RCC 7860 (cell line): ENCODE measurements around the gene SHB.

Source experiments
- DNase-seq: peaks from one replicate; pipeline ENCODE4 v3.0.0-alpha.2; 2015; ENCODE audit warnings: low spot score
- FAIRE-seq: peaks from 2 replicates; lab custom pipeline; 2012; peaks lifted over from hg19 to GRCh38; lab: Jason Lieb, UNC

The SHB gene

DNA sequence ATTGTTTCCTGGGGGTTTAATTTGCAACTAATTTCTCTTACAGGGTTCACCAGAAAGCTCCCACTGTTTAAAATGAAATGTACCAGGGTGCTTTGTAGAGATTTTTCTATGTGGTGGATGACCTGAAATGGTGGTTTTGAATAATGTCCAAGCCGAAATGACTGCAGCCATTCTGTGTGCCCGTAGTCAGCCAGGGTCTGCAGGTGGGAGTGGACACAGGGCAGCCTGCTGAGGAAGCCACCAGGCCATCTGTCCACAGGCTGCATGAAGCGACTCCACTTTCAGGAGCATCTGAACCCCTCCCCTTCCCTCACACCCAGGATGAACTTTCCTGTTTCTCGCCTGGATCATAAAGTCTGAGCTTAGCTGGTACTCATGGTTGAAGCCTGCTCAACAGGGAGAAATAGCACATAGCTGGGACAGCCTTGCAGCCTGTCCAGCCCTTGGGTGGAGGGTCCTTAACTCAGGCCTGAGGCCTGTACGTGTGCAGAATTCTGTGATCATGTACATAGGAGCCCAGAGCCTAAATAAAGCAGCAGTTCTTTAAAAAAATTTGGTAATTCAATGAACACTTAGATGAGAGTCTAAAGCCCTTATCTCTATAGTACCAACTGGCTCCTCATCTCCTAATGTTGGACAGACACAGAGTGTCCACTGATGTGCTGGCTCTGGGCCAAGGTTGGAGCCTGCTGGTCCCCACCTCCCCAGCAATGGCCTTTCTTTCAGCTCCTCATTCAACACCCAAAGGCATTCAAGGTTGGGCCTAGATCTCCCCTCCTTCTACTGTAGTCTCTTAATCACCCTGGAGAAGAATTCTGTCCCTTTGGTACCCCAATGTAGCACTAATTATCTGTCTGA is 72.8 kb downstream of the SHB start:
- DNase-seq (no peak), FAIRE-seq (no peak)

DNA sequence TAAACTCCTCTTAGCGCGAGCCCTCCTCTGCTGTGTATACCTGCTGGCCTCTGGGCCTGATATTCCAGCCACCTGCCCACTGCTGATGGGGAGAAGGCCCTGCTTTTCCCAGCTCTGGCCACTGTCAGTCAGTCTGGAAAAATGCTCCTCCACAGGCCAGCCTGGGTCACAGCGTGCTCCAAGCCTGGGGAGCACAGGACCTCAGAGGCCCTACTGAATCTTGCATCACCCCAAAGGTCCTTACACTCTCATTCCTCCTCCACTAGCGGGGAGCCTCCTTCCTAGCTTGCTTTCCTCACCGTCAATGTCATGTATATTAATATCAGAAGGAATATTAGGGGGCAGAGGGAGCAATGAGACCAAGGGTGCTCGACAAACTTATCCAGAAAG is 73.7 kb downstream of the SHB start:
- FAIRE-seq (no peak), DNase-seq (no peak)

DNA sequence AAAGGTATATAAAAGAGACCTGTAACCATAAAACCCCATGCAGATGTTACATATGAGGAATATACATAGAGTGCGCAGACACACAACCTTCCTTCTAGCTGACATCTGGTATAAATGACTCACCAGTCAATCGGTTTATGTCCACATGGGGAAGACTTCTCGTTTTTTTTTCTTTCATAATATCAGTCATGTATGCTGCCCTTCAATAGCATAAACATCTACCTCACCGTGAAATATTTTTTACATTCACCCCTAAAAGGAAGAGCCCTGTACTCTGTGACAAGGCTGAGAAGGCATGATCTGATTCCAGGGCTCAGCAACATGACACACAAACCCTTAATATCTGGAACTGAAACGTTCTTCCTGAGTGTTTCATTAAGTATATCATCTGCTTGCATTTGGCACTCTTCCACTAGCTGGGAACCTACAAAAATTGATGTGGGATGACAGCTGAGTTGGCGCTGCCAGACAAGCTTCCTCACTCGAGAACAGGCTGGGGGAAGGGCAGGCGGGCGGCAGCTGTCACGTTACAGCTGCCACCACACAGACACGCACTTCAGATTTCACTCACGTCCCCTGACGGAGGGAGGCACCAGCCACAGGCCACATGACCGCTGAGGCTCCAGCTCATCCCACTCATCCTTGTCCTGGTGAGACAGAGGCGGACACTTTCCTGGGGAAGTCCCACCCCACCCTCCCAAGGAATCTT is 74.2 kb downstream of the SHB start:
- DNase-seq = peak; percentile 90
- peak; percentile 54 for FAIRE-seq

DNA sequence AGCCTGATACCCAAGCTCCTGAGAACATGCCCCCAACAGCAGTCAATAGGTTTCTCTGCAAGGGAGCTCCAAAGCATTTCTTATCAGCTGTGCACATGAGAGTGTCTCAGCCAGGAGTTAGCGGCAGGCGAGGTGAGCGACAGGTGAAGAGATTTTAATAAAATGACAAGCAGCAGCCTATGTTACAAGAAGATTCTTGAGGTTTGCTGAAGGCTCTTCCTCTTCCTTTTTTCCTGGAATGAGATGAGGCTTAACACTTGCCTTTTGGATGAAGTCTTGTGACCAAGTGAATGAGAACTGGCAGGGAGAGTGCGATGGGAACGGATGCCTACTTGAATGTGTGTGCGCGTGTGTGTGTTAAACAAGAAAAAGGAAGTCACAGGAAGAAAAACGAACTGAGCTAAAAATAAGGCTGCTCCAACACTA is 76.1 kb downstream of the SHB start:
- FAIRE-seq = no peak
- no peak for DNase-seq

DNA sequence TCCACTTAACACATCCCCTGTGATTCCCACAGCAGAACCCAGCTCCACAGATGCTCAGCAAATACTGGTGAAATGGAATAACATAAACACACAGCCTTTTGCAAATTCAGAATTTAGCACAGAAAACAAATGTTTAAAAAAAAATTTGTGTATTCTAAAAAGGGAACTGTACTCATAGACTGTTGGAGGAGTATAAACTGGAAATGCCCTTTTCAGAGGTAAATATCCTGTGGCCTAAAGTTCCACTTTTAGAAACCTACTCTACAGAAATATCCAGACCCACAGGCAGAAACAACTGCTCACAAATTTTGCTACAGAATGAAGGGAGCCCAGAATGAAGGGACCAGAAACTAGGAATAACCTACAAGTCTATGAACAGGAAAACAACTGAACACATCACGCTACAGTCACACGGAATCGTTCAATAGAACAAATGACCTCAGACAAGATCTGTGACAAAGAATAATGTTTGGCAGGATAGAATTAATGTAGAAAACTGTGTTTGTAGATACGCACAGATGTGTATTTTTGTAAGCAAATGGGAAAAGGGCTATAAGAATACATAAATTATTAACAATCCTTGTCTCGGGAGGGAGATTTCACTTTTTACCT is 78.5 kb downstream of the SHB start:
- DNase-seq = no peak
- FAIRE-seq = no peak

DNA sequence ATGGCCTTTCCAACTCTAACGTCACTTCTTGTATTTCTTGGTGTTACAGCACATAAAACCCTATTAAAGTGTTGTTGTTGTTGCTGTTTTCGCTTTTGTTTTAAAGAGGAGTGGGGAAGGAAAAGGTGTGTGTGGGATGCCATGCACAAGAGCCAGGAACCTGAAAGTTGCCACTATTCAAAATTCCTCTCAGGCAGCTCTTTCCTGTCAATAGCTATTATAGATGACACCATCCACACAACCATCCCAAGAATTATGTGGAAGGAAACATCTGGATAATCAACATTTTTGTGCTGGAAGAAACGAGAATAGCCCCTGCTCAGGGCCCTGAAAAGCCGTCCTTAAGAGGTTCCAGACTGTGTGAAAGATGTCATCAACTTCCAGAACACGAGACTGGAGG is 79.3 kb downstream of the SHB start:
- FAIRE-seq (no peak), DNase-seq (no peak)

DNA sequence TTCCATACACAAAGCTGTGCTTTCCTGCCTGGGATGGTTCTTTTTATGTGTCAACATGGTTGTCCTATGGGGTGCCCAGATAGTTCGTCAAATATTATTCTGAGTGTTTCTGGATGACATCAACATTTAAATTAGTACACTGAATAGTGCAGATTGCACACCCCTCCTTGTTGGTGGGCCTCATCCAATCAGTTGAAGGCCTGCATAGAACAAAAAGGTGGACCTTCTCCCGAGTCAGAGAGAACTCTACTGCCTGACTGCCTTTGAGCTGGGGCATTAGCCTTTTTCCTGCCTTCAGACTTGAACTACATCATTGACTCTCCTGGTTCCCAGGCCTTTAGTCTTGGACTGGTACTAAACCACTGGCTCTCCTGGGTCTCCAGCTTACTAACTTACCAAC is 80.4 kb downstream of the SHB start:
- FAIRE-seq (no peak), DNase-seq (no peak)

DNA sequence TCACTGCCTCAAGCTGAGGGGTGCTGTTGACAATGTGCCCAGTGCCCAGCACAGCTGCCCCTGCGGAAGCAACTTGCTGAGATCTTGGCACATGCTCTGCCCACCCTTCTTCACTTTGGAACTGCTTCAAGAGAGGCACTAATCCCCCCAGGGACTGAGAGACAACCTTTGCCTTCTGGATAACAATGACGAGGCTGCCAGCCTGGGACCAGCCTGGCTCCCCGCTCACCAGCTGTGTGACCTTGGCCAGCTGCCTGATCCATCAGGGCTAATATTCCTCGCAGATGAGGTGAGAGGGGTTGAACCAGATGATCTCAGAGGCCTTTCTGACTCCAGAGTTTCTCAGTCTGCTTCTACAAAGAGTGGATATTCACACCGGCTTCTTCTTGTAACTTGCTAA is 81.0 kb downstream of the SHB start:
- DNase-seq (no peak), FAIRE-seq (no peak)

DNA sequence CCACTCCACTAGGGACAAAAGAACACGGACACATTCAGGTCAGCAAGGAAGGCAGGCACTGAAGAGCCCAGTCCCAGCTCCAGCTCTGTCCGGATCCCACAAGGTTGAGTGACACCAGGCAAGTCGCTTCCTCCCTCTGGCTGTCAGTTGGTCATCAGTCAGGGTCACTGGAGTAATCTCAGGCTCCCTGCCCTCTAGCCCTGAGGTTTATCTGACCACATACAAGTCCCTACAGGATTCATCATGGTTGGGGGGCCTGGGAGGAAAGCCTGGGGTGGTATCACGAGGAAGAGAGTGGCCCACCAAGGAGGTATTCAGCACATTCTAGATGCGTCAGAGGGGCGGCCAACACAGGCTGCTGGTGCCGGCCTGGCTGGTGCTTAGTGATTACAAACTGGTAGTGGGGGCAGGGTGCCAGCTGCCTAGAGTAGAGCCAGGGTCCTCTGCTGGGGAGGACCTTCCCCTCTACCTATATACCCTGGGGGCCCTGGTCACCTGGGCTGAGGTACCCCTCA is 81.5 kb downstream of the SHB start:
- FAIRE-seq = no peak
- DNase-seq = no peak

DNA sequence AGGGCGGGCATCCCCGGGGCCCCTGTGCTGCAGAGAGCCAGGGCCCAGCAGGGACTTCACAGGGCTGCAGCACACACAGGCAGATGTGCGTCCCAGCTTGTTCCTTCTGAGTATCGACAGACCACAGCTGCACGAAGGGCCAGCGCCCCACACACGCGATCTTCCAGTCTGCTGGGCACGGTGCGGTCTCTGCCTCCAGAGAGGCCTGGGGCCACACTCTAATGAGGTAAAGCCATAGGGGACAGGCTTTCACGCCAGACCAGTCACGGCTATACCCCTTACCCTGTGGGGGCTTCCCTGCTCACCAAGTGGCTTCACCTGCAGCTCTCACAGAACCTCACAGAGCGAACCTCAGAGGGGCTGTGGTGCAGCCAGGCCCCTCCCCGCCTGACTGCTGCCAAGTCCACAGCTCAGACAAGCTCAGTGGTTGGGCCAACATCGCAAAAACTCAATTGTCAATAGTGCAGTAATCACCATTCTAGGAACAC is 82.2 kb downstream of the SHB start:
- no peak for FAIRE-seq
- no peak for DNase-seq

DNA sequence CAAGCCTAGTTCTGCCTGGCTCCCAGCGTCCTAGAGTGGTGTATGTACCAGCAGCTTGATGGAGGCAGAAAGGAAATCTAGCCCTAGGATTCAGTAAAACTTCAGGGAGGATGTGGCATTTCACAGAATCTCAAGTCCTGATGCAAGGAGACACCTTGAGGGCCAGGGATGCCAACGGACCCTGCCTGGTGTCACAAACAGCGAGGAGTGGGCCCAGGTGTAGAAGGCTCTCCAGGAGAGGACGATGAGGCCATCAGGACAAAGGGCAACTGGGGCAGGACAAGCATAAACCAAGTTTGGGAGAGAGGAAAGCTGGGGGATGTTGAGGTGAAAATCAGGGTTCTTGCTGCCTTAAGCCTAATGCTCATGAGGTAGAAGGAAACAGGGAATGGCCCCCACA is 83.0 kb downstream of the SHB start:
- DNase-seq (no peak), FAIRE-seq (no peak)

DNA sequence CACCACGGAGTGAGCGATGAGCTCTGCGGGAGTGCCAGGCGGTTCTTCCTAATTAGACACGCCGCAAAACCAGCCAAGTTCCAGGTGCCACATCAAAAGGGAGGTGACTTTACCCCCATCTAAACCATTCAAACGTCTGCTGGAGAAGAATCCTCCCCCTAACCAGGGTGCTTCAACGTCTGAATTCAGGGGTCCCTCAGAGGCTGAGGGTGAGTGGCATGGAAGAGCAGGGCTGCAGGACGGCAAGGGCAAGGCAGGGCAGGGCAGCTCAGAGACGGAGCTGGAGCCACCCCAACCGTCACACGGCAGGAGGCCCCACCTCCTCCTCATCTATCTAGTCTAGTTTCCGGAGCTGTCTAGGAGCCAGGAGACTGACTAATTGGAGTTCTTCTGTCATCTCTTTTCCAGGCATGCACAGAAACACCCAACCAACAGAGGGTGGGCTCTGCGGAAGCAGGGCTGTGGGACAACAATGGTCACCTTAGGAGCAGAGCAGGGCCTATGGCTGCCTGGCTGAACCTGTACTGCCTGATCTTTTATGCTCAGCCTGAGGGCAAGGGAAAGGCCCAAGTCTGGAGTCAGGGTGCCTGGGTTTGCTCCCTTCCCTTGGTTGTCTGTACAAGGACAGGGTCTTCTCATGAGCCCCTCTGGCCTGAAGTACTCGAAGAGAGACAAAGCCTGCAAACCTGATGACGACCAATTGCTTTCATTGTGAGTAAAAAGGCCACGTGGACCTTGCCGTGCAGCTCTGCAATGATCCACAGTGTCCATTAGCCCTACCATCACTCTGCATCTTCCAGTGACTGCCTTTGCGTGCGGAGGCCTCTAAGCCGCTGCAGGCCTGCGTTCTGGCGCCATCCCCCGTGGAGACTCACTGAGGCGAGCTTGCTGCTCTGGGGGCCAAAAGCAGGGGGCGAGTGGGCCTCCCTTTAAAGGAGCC is 84.1 kb downstream of the SHB start:
- FAIRE-seq = no peak
- DNase-seq = no peak

DNA sequence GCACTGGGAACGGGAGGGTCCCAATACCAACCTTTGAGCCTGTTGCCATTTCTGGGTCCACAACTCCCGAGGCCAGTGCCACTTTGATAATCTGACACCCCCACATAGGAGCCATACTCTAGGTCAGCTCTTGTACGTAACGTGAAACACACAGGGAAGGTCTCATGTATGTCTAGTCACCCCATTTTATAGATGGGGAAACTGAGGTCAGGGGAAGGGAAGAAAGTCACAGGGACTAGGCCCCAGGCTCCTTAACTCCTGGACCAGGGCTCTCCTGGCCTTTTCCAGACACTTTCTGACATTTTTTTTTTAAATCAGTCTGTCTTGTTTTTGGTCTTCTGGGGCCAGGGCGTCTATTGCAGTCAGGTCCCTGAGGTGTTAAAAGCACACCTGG is 84.8 kb downstream of the SHB start:
- FAIRE-seq = no peak
- DNase-seq = no peak

DNA sequence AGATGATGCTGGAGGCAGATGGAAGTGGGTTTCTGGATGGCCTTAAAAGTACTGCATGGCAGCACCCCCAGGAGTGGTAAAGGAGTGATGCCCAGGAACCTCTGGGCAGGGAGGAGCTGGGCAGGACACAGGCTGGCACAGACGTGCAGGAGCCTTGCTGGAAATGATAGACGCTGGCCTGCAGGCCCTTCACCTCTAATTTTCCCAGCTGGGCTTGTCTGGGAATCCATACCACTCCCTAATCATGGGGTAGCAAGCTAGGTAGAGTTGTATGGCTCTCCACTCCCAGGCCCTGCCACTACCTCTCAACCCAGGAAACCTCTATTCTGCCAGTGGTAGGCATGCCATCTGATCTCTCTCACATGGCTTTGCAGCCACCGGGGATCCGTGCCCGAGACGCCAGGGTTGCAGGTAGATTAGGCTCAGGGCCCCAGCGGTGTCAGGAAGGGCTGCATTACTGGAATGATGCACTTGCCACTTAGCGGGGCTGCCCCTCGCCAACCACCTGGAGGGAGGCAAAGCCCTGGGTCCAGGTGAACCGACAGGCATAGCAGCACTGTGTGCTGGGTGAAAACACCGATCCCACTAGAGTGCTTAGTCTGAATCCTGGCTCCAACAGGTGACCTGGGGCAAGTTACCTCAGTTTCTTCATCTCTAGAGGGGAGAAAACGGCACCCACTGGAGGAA is 85.5 kb downstream of the SHB start:
- FAIRE-seq (no peak), DNase-seq (no peak)

DNA sequence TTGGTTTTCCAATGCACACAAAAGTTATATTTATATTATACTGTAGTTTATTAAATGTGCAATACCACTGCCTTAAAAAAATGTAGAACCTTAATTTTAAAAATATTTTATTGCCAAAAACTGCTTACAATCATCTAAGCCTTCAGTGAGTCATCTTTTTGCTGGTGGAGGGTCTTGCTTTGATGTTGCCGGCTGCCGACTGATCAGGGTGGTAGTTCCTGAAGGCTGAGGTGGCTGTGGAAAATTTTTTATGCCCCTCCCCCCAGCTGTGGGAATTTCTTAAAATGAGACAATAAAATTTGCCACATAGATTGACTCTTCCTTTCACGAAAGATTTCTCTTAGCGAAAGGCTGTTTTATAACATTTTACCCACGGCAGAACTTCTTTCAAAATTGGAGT is 89.2 kb downstream of the SHB start:
- no peak for FAIRE-seq
- no peak for DNase-seq

DNA sequence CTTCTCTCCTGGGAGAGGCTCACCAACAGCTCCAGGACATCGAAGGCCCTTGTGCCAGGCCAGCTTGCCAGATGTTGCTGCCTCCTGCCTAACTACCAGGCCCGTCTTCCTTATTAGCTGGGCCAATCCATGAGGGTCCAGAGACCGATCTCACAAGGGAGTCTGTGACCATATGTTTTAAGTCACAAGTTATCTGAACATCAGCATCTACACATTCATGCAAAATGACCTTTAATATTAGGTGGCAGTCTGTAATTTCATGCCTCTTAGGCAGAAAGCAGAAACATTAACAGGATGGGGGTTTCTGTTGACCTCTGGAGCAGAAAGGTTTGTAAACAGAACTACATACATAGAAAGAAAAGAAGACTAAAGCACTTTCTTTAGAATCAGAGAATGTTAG is 90.0 kb downstream of the SHB start:
- FAIRE-seq = no peak
- no peak for DNase-seq

DNA sequence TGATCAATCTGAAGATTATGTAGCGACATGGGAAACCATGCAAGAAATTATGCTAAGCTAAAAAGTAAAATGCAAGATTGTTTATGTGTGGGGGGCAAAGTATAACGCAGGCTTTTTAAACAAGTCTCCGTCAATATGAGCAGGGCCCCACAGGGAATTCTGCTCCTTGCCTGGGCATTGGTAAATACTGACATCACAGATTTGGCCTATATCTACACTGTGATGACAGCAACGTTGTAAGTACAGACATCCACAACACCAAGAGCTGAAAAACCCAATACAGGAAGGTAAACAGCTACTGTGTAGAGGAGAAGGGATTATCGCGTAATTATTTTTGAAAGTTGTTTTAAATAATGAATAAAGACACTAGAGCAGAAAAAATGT is 90.6 kb downstream of the SHB start:
- no peak for FAIRE-seq
- no peak for DNase-seq

DNA sequence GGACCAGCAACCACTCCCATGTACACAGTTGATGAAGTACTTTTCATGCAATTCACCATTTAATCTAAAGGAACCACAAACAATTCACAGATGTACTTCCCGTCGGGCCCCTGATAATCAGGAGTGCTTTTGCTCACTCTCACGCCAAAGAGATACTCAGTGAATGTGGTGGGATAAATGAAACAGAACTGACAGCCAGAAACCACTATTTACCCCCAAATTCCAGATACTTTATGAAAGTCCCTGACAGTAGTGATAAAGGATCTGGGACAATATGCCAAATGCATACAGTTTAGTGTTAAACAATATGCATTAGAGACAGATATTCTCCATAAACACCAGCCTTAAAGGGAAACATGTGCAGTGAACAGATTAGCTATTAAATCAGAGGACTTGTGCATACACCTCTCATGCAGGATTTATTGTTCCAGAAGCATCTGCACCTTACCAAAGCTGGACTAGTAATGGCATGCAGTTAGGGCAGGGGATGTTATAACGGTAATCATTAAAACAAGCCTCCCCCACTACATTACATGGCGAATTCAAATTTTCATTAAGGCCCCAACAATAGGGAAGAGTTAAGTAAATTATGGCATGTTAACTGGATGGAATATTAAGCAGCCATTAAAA is 91.1 kb downstream of the SHB start:
- no peak for DNase-seq
- no peak for FAIRE-seq

DNA sequence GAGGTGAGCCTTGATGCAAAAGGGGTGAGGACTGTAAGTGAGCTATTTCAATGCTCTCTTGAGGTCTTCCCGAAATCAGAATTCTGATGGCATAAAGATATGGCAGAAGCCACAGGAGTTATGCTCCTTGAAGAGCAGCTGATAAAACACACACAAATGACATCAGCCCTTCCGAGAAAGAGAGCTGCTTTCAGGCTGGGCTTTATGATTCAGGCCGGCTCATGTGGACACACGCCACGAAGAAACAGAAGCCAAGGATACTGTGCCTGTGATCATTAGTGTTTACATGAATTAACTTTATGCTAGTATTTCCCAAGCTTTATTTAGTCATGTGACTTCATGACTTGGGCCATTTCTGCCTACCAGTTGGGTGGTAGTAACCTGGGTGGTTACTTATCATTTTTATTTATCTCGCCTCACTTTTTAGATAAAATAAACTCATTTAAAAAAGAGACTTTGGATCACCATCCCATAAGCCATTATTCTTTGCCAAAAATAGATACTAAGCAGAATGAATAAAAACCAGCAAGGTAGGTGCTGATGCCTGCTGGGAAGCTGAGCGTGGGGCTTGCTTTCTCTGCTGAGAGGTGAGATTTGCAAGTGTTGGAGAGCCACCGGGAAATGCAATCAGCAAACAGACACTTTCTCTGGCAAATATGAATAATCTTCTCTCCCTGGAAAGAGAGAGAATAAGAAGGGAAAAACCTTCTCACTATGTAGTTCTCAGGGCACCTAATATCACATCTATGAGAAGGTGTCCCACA is 92.1 kb downstream of the SHB start:
- no peak for FAIRE-seq
- DNase-seq = no peak
